GM19372 (cell line): ENCODE results near the gene TMEM18.
A peak's percentile ranks its signal among the peaks of the same experiment; 100 is the strongest.
"Not testable (repeated sequence)": the region's sequence is repeated elsewhere in the genome, so short reads cannot be mapped to it uniquely, and the experiment has no call there.

Experiments
- ATAC-seq: cut with Tn5 transposase; IDR thresholded peaks from one replicate; pipeline ENCODE4 v1.9.1; 2021; ENCODE audit warnings: mild to moderate bottlenecking, low read depth, moderate library complexity; ENCODE audit not compliant: unreplicated experiment

TMEM18 gene

GRCh38 chr2:694174-694573, 17.0 kb upstream of the TMEM18 start:
- ATAC-seq, result no peak

GRCh38 chr2:693606-694005, 16.4 kb upstream of the TMEM18 start:
- ATAC-seq, result no peak

DNA sequence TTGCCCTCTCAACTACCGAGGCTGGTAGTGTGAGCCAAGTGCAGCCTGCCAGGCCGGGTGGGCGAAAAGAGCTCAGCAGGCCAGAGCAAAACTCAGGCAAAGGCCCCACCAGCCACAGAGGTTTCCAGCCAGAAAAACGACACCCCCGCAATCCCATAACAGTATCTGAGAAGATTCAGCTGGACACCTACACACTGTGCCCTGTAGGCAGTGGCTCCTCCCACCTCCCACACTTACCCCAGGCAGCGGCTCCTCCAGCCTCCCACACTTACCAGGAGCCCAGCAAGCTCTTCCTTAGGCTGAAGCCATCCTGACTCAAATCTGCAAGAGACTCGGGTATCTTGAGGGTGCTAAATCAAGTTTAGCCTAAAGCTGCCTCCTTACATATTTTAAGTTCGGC, 15.6 kb upstream of the TMEM18 start:
- ATAC-seq, result no peak

GRCh38 chr2:691821-692761, 14.9 kb upstream of the TMEM18 start:
- no peak for ATAC-seq

GRCh38 chr2:690799-691198, 13.6 kb upstream of the TMEM18 start:
- ATAC-seq, result no peak

GRCh38 chr2:689877-690510, 12.8 kb upstream of the TMEM18 start:
- no peak for ATAC-seq

GRCh38 chr2:689237-689636, 12.0 kb upstream of the TMEM18 start:
- ATAC-seq, result no peak

- ATAC-seq, result no peak
Observed at GRCh38 chr2:688504-689076, 11.4 kb upstream of the TMEM18 start.

DNA sequence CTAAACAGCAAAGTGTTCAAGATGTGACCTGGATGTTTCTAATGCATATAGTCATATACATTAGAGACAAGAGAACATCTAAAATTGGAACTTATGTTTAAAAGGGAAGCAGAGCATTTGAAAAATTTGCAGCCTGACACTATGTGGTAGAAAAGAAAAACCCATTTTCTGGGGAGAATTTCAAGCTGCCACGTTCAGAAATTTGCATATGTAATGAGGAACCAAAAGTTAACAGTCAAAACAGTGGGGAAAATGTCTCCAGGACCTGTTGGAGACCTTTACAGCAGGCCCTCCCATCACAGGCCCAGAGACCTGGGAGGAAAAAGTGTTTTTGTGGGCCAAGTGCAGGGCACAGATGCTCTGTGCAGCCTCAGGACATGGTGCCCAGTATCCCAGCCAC, 8.2 kb upstream of the TMEM18 start:
- ATAC-seq, result no peak

DNA sequence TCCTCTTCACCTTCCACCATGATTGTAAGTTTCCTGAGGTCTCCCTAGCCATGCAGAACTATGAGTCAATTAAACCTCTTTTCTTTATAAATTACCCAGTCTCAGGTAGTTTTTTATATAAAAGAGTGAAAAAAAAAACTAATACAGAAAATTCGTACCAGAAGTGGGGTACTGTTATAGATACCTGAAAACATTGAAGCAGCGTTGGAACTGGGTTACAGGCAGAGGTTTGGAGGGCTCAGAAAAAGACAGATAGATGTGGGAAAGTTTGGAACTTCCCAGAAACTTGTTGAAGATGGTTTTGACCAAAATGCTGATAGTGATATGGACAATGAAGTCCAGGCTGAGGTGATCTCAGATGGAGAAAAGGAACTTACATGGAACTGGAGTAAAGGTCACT, 7.7 kb upstream of the TMEM18 start:
- ATAC-seq, result not testable (repeated sequence)

DNA sequence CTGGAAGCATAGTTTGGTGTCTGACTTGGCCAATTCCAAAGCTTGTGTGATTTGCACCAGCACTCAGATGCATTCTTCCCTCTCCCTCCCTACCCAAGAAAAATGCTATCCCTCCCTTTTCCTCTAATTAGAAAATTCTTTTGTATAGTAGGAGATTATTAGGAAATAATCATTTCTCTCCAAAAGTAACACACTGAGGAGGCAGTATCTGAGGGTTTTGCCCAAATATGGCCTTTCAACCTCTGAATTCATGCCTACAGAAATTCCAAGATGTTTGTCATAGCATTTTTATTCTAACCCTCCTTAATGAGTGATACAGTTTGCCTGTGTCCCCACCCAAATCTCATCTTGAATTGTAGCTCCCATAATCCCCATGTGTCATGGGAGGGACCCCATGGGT, 5.0 kb upstream of the TMEM18 start:
- ATAC-seq, result no peak

GRCh38 chr2:681312-681711, 4.1 kb upstream of the TMEM18 start:
- ATAC-seq, result no peak

DNA sequence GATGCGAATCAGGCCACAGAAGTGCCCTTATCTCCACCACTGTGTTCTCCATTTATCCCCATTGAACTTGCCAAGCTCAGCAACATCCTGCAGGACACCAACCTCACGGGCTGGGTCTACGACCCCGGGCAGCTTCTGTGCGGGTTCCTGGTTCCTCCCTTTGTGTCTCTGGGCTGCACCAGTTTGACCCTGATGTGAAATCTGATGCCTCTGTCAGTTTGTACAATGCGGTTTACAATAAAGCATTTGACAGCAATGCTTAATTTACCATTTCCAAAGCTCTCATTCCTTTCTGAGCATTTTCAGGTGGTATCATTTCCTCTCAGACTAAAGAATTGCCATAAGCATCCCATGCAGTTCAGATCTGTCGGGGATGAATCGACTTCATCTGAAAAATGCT, 3.3 kb upstream of the TMEM18 start:
- ATAC-seq, result no peak

GRCh38 chr2:678964-679363, 1.8 kb upstream of the TMEM18 start:
- no peak for ATAC-seq

- ATAC-seq, result no peak
Observed at GRCh38 chr2:677959-678550, 849 bp upstream of the TMEM18 start.

- peak; percentile 76 for ATAC-seq
Observed at GRCh38 chr2:676647-677055, 555 bp downstream of the TMEM18 start.

DNA sequence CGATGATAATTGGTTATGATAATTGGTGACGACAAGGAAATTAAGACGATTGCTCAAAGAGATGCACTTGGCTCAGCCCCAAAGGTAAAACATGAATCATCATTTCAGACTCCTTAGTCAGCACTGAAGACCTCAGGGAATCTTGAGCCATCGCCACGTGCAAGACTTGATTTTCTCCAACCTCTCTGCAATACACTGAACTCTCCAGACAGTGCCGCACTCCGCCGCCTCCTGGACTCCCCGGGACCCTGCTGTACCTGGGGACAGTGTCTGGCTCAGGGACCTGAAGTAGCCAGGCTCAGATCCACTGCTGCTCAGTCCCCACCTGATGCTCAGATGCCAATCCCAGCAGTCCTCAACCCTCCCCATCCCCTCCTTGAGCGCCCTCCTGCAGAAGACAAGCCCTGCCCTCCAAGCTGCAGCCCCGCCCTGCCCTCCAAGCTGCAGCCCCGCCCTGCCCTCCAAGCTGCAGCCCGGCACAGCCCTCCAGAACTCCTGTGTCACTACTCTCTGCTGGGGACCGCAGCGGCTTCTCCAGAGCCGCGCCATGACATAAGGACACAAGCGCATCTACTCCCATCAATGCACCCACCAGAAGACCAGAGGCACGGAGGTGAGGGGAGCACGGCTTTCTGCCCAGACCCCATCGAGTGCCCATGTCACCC, 1.1 kb downstream of the TMEM18 start:
- no peak for ATAC-seq

DNA sequence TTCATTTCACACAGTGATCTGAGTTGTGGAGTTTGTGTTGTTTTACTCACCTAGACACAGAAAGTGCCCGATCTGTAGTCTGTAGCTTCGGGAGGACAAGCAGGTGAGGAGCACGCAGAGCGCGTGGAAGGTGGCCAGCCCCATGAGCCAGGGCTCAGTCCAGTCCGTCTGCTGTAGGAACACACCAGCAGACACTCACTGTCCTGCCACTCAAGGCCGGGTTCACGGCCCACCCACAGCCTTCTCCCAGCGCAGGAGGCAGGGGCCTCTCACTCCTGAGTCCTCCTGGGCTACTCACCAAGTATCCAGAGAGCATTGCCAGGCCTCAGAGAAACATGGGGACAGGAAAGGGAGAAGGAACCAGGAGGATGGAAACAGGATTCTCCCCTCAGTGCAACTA, 1.7 kb downstream of the TMEM18 start:
- ATAC-seq, result no peak

DNA sequence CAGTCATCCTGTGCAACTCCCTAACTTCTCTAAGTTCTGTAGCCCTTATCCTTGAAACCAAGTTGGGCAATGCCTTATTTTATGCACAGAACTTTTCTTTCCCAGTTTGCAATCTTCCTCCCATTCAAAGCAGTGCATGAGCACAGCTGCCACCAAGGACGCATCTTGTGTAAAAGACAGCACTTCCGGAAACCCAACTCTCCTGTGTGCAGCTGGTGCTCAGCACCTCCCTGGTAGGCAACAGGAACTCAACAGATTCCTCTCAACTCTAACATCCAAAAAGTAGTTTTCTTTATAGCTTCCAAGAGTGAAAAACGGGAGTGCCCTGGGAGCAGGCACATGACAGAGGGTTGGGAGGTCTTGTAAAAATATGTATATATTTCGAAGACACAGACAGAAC, 2.2 kb downstream of the TMEM18 start:
- no peak for ATAC-seq

- no peak for ATAC-seq
Observed at GRCh38 chr2:674321-674985, 2.8 kb downstream of the TMEM18 start.
